HCT116 (cell line): ENCODE data around the gene PMPCB.

Experiments used
- EZH2 ChIP-seq: fragments of 200-600 bp; sonication (generic); IDR thresholded peaks from 2 replicates; pipeline ENCODE4 v1.6.1; 2017; ENCODE audit warnings: antibody characterized with exemption, mixed run types
- EZH2phosphoT487 ChIP-seq: fragments of 200-600 bp; IDR thresholded peaks from 2 replicates; pipeline ENCODE4 v1.6.1; 2018; ENCODE audit warnings: antibody characterized with exemption, borderline replicate concordance
- FOSL1 ChIP-seq: IDR thresholded peaks from 2 replicates; pipeline ENCODE4 v1.6.1; 2012; ENCODE audit warnings: low read depth
- MAX ChIP-seq: IDR thresholded peaks from 2 replicates; pipeline ENCODE4 v1.6.1; 2012
- POLR2A ChIP-seq: IDR thresholded peaks from 2 replicates; pipeline ENCODE4 v1.7.0; 2011; ENCODE audit warnings: borderline replicate concordance; ENCODE audit not compliant: insufficient read depth, insufficient read length; ENCODE audit errors: extremely low read depth
- POLR2AphosphoS5 ChIP-seq: IDR thresholded peaks from 2 replicates; pipeline ENCODE4 v1.6.1; 2011; ENCODE audit warnings: mild to moderate bottlenecking, low read depth, low read length, moderate library complexity
- RAD21 ChIP-seq: IDR thresholded peaks from 2 replicates; pipeline ENCODE4 v1.6.1; 2012; ENCODE audit warnings: low read depth, mild to moderate bottlenecking
- YY1 ChIP-seq: IDR thresholded peaks from 2 replicates; pipeline ENCODE4 v1.6.1; 2011; ENCODE audit warnings: low read length, low read depth, moderate library complexity, mild to moderate bottlenecking; ENCODE audit not compliant: insufficient replicate concordance; ENCODE audit errors: extremely low read depth
- TF ChIP-seq, protein P1 (sequence below), 3 experiments: fragments of 200-600 bp in 1 of 3; sonication (generic) in 1 of 3; IDR thresholded peaks in 2 of 3; conservative IDR thresholded peaks in 1 of 3; 2 replicates each; pipeline ENCODE4 v1.5.1; 2012 to 2017; ENCODE audit warnings: low read depth in 2 of 3, low read length in 2 of 3, antibody characterized with exemption in 1 of 3, borderline replicate concordance in 1 of 3, control low read depth in 1 of 3, mild to moderate bottlenecking in 1 of 3, mixed read lengths in 1 of 3, mixed run types in 1 of 3, moderate library complexity in 1 of 3; ENCODE audit not compliant: insufficient read depth in 1 of 3
- TF ChIP-seq, protein P2 (sequence below): IDR thresholded peaks from 2 replicates; pipeline ENCODE4 v1.6.1; 2011; ENCODE audit warnings: mild to moderate bottlenecking, low read length, moderate library complexity; ENCODE audit not compliant: insufficient replicate concordance; ENCODE audit errors: extremely low read depth
- TF ChIP-seq, protein P3 (sequence below): IDR thresholded peaks from 2 replicates; pipeline ENCODE4 v1.6.1; 2012; ENCODE audit warnings: low read depth

DNA sequence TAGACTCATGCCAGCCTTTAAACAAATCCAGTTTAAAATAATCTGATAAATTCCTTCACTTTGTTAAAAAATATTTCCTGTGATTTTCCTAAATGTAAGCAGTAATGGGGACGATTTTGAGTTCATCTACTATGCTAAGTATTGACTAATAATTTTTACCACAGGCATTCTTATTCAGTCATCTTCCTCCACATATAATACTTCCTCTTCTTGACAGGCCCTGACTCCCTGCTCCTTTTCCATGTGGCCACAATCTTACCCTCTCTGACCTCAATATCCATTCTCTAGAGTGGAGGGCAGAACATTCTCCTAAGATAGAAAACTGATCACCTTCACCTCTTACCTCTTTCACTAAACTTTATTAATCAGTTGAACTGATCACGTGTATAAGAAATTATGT, 39.5 kb downstream of the PMPCB start:
- TF ChIP-seq POLR2AphosphoS5, result no peak
- no peak for TF ChIP-seq EZH2phosphoT487
- TF ChIP-seq, protein P1, sequence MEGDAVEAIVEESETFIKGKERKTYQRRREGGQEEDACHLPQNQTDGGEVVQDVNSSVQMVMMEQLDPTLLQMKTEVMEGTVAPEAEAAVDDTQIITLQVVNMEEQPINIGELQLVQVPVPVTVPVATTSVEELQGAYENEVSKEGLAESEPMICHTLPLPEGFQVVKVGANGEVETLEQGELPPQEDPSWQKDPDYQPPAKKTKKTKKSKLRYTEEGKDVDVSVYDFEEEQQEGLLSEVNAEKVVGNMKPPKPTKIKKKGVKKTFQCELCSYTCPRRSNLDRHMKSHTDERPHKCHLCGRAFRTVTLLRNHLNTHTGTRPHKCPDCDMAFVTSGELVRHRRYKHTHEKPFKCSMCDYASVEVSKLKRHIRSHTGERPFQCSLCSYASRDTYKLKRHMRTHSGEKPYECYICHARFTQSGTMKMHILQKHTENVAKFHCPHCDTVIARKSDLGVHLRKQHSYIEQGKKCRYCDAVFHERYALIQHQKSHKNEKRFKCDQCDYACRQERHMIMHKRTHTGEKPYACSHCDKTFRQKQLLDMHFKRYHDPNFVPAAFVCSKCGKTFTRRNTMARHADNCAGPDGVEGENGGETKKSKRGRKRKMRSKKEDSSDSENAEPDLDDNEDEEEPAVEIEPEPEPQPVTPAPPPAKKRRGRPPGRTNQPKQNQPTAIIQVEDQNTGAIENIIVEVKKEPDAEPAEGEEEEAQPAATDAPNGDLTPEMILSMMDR (IDR thresholded peaks at IDR 0.05 in 2 of 3, conservative IDR thresholded peaks at IDR 0.05 in 1 of 3; ENCODE audit: borderline replicate concordance in 1 of 3, insufficient read depth in 1 of 3, low read depth in 2 of 3, low read length in 2 of 3), result no peak
- no peak for TF ChIP-seq FOSL1
- no peak for TF ChIP-seq RAD21
- TF ChIP-seq MAX, result no peak
- TF ChIP-seq, protein P2, sequence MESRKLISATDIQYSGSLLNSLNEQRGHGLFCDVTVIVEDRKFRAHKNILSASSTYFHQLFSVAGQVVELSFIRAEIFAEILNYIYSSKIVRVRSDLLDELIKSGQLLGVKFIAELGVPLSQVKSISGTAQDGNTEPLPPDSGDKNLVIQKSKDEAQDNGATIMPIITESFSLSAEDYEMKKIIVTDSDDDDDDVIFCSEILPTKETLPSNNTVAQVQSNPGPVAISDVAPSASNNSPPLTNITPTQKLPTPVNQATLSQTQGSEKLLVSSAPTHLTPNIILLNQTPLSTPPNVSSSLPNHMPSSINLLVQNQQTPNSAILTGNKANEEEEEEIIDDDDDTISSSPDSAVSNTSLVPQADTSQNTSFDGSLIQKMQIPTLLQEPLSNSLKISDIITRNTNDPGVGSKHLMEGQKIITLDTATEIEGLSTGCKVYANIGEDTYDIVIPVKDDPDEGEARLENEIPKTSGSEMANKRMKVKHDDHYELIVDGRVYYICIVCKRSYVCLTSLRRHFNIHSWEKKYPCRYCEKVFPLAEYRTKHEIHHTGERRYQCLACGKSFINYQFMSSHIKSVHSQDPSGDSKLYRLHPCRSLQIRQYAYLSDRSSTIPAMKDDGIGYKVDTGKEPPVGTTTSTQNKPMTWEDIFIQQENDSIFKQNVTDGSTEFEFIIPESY, result no peak
- no peak for TF ChIP-seq YY1
- TF ChIP-seq, protein P3, sequence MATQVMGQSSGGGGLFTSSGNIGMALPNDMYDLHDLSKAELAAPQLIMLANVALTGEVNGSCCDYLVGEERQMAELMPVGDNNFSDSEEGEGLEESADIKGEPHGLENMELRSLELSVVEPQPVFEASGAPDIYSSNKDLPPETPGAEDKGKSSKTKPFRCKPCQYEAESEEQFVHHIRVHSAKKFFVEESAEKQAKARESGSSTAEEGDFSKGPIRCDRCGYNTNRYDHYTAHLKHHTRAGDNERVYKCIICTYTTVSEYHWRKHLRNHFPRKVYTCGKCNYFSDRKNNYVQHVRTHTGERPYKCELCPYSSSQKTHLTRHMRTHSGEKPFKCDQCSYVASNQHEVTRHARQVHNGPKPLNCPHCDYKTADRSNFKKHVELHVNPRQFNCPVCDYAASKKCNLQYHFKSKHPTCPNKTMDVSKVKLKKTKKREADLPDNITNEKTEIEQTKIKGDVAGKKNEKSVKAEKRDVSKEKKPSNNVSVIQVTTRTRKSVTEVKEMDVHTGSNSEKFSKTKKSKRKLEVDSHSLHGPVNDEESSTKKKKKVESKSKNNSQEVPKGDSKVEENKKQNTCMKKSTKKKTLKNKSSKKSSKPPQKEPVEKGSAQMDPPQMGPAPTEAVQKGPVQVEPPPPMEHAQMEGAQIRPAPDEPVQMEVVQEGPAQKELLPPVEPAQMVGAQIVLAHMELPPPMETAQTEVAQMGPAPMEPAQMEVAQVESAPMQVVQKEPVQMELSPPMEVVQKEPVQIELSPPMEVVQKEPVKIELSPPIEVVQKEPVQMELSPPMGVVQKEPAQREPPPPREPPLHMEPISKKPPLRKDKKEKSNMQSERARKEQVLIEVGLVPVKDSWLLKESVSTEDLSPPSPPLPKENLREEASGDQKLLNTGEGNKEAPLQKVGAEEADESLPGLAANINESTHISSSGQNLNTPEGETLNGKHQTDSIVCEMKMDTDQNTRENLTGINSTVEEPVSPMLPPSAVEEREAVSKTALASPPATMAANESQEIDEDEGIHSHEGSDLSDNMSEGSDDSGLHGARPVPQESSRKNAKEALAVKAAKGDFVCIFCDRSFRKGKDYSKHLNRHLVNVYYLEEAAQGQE, result no peak
- no peak for TF ChIP-seq EZH2
- TF ChIP-seq POLR2A, result no peak
